ENCODE results near the gene LRP1B.
A peak's percentile ranks its signal among the peaks of the same experiment; 100 is the strongest.
"Not testable (repeated sequence)": the region's sequence is repeated elsewhere in the genome, so short reads cannot be mapped to it uniquely, and the experiment has no call there.

Gene LRP1B

GRCh38 chr2:141015341-141016047 is 1115.3 kb downstream of the LRP1B start:
- DNase-seq (ENCODE audit: low read depth), result no peak

GRCh38 chr2:141003967-141004657 is 1126.7 kb downstream of the LRP1B start:
- DNase-seq (ENCODE audit: low read depth), result no peak

- DNase-seq (ENCODE audit: low read depth), result no peak
Observed at GRCh38 chr2:141001750-141002149, 1129.1 kb downstream of the LRP1B start.

GRCh38 chr2:140998577-140998976 is 1132.2 kb downstream of the LRP1B start:
- DNase-seq (ENCODE audit: low read depth), result no peak

- no peak for DNase-seq (ENCODE audit: low read depth)
Observed at GRCh38 chr2:140998017-140998416, 1132.8 kb downstream of the LRP1B start.

GRCh38 chr2:140994856-140995255 is 1136.0 kb downstream of the LRP1B start:
- DNase-seq (ENCODE audit: low read depth), result no peak

GRCh38 chr2:140990416-140990815 is 1140.4 kb downstream of the LRP1B start:
- peak; percentile 93 for DNase-seq (ENCODE audit: low read depth)

- peak; percentile 58 for DNase-seq (ENCODE audit: low read depth)
Observed at GRCh38 chr2:140988597-140988996, 1142.2 kb downstream of the LRP1B start.

- no peak for DNase-seq (ENCODE audit: low read depth)
Observed at GRCh38 chr2:140986456-140986855, 1144.4 kb downstream of the LRP1B start.

GRCh38 chr2:140975237-140975636 is 1155.6 kb downstream of the LRP1B start:
- peak; percentile 69 for DNase-seq (ENCODE audit: low read depth)

GRCh38 chr2:140972724-140973123 is 1158.1 kb downstream of the LRP1B start:
- DNase-seq (ENCODE audit: low read depth), result no peak

GRCh38 chr2:140964324-140964723 is 1166.5 kb downstream of the LRP1B start:
- not testable (repeated sequence) for DNase-seq (ENCODE audit: low read depth)

GRCh38 chr2:140949932-140950331 is 1180.9 kb downstream of the LRP1B start:
- no peak for DNase-seq (ENCODE audit: low read depth)

- DNase-seq (ENCODE audit: low read depth), result no peak
Observed at GRCh38 chr2:140947236-140947635, 1183.6 kb downstream of the LRP1B start.

GRCh38 chr2:140943867-140944266 is 1186.9 kb downstream of the LRP1B start:
- DNase-seq (ENCODE audit: low read depth), result no peak

- no peak for DNase-seq (ENCODE audit: low read depth)
Observed at GRCh38 chr2:140942284-140942683, 1188.5 kb downstream of the LRP1B start.

GRCh38 chr2:140929849-140930248 is 1201.0 kb downstream of the LRP1B start:
- DNase-seq (ENCODE audit: low read depth), result no peak

- peak; percentile 17 for DNase-seq (ENCODE audit: low read depth)
Observed at GRCh38 chr2:140918426-140918825, 1212.4 kb downstream of the LRP1B start.

- peak; percentile 16 for DNase-seq (ENCODE audit: low read depth)
Observed at GRCh38 chr2:140916410-140916809, 1214.4 kb downstream of the LRP1B start.

- DNase-seq (ENCODE audit: low read depth), result no peak
Observed at GRCh38 chr2:140910683-140911082, 1220.1 kb downstream of the LRP1B start.

GRCh38 chr2:140905083-140905781 is 1225.6 kb downstream of the LRP1B start:
- no peak for DNase-seq (ENCODE audit: low read depth)

- no peak for DNase-seq (ENCODE audit: low read depth)
Observed at GRCh38 chr2:140895378-140895777, 1235.4 kb downstream of the LRP1B start.

GRCh38 chr2:140893685-140894084 is 1237.1 kb downstream of the LRP1B start:
- peak; percentile 94 for DNase-seq (ENCODE audit: low read depth)

All from ELR (cell line).